Measurements from ENCODE around the gene WAPL. TPM values are rescaled to one million over a fixed set of nuclear protein-coding genes. Genes with fewer than 3 reads are reported as not detected.
A peak's percentile ranks its signal among the peaks of the same experiment; 100 is the strongest.

WAPL gene
- total and polyA plus RNA-seq, 2 of the 4 experiments (the other 2 are of a cell fraction), result 11.5 to 31.7 TPM

DNA sequence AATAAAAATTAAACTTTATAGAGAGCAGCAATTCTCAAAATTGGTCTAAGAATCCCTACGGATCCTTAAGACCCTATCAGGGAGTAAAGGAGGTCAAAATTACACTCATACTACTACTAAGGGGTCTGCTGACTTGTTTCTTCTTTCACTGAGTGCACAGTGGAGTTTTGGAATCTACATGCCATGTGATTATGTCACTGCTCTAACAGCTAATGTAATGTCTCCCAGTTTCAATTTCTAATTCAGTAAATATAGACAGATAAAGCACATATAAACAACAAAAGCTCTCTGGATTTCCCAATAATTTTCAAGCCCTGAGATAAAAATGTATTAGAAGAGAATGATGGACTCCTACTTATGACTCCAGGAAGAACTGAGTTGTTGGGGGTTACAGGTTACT, 74.6 kb downstream of the WAPL start:
- WGBS, 2 experiments (ENCODE audit: extremely low coverage in 2 of 2, insufficient read length in 1 of 2), result no CpG with 5 or more reads among the region's 1 CpG
- Histone ChIP-seq H3K18ac (ENCODE audit: low read depth, low read length) (peak overlapping the region; percentile 54; the same call in 1 of the 2 replicates), H3K56ac (ENCODE audit: extremely low read depth, insufficient read depth, low read length) (no peak overlapping the region), H3K27ac (ENCODE audit: insufficient read depth, low read length) (no peak overlapping the region), H3K4ac (ENCODE audit: low read depth, low read length) (no peak overlapping the region), H3K9ac (ENCODE audit: low read depth, low read length) (no peak overlapping the region), H3K23ac (ENCODE audit: low read depth, low read length) (no peak overlapping the region), H3K4me1 (ENCODE audit: control insufficient read depth, insufficient read depth, low read length) (peaks cover 10% of the 10 kb centered on the region), H2BK20ac (ENCODE audit: low read depth, low read length) (no peak overlapping the region), H3K9me1 (ENCODE audit: insufficient read depth, low read length) (peaks cover 5% of the 10 kb centered on the region; the same call in 1 of the 2 replicates), H2AK9ac (replicated peaks; ENCODE audit: low read depth, low read length, poor library complexity) (no peak overlapping the region), H4K91ac (ENCODE audit: insufficient read depth, low read depth, low read length) (no peak overlapping the region), H4K20me1 (ENCODE audit: insufficient read depth, low read length) (no peaks in the 10 kb centered on the region; the same call in 1 of the 2 replicates), H2BK120ac (ENCODE audit: low read depth, low read length) (no peak overlapping the region), H3K4me3 (ENCODE audit: insufficient read depth, low read depth, low read length) (no peak overlapping the region), H3K27me3 (ENCODE audit: control insufficient read depth, insufficient read depth, low read length) (no peaks in the 10 kb centered on the region), H3K4me2 (ENCODE audit: low read depth, low read length) (peak overlapping the region; percentile 60; the same call in 1 of the 2 replicates), H3K36me3 (ENCODE audit: control insufficient read depth, insufficient read depth, low read length) (peaks cover 33% of the 10 kb centered on the region), H3K79me1 (ENCODE audit: low read depth in 1 of 2, low read length in 2 of 2) (peaks cover 16 to 54% of the 10 kb centered on the region in 2 experiments; a peak in 3 of 4 replicates), H2AFZ (replicated peaks; ENCODE audit: low read length, poor library complexity) (no peak overlapping the region), H4K8ac (ENCODE audit: low read depth in 2 of 2, low read length in 2 of 2) (no peak overlapping the region), H2BK5ac (ENCODE audit: low read depth, low read length, poor library complexity, severe bottlenecking) (peak overlapping the region; percentile 74), H3K9me3 (ENCODE audit: control insufficient read depth, insufficient read depth, low read length) (no peaks in the 10 kb centered on the region), H2BK15ac (ENCODE audit: low read depth, low read length) (no peak overlapping the region), H2AK5ac (ENCODE audit: low read depth, low read length) (no peak overlapping the region), H4K5ac (ENCODE audit: low read depth, low read length) (no peak overlapping the region), H3K14ac (replicated peaks; ENCODE audit: low read depth, low read length) (no peak overlapping the region)
- ATAC-seq (ENCODE audit: low read depth) (peak; percentile 68), DNase-seq (peak; percentile 43)
- ChIA-PET POLR2A (ENCODE audit: unreplicated experiment) (no interaction called here), CTCF (no interaction called here)
- TF ChIP-seq CEBPB (IDR thresholded peaks at IDR 0.05; ENCODE audit: low read depth, low read length), result 0 out of 2 replicates have a peak, but pooled peaks have one; percentile 18
- TF ChIP-seq RAD21 (IDR thresholded peaks at IDR 0.05; ENCODE audit: low read length), result no peak
- no peak for TF ChIP-seq MAFK (IDR thresholded peaks at IDR 0.05; ENCODE audit: low read depth, low read length)
- BruUV-seq (replicated peaks), result no TSS peak
- dilution Hi-C loops (cut with HindIII; ENCODE audit: low sequenced_read_pairs, unreplicated experiment), result no loop called here
- in situ Hi-C loops (cut with MboI; ENCODE audit: low sequenced_read_pairs), result no loop called here
- intact Hi-C loops (cut with micrococcal nuclease), result loop anchor here (5.0 kb wide), 1 partner anchor 40 kb away; no protein-coding TSS in a partner anchor

All from IMR-90 (cell line).